ENCODE results near the gene BLM.

BLM gene

DNA sequence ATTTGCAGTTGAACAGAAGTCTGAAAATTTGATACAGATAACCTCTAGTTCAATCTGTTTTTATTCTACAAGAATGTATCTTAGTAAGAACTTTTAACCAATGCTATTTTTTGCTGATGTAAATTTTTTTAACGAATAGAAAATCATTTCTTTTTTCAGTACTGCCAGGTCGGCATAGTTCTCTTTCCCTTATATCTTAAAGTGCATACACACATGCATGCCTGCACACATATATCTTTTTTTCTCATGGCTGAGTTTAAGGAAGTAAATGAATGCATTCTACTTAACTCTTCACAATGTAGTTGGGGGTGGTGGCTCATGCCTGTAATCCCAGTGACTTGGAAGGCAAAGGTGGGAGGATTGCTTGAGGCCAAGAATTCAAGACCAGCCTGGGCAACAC is 48.4 kb downstream of the BLM start:
- DNase-seq (ENCODE audit: low read depth, low spot score), result no peak
- POLR2A ChIA-PET, result no interaction called here
- no peak overlapping the region for H3K4me3 ChIP-seq (ENCODE audit: low read depth, low read length)
- TF ChIP-seq, protein P1, sequence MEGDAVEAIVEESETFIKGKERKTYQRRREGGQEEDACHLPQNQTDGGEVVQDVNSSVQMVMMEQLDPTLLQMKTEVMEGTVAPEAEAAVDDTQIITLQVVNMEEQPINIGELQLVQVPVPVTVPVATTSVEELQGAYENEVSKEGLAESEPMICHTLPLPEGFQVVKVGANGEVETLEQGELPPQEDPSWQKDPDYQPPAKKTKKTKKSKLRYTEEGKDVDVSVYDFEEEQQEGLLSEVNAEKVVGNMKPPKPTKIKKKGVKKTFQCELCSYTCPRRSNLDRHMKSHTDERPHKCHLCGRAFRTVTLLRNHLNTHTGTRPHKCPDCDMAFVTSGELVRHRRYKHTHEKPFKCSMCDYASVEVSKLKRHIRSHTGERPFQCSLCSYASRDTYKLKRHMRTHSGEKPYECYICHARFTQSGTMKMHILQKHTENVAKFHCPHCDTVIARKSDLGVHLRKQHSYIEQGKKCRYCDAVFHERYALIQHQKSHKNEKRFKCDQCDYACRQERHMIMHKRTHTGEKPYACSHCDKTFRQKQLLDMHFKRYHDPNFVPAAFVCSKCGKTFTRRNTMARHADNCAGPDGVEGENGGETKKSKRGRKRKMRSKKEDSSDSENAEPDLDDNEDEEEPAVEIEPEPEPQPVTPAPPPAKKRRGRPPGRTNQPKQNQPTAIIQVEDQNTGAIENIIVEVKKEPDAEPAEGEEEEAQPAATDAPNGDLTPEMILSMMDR (IDR thresholded peaks at IDR 0.05; ENCODE audit: insufficient read depth, low read length, missing control alignments), result no peak
- CTCF ChIA-PET, result no interaction called here

DNA sequence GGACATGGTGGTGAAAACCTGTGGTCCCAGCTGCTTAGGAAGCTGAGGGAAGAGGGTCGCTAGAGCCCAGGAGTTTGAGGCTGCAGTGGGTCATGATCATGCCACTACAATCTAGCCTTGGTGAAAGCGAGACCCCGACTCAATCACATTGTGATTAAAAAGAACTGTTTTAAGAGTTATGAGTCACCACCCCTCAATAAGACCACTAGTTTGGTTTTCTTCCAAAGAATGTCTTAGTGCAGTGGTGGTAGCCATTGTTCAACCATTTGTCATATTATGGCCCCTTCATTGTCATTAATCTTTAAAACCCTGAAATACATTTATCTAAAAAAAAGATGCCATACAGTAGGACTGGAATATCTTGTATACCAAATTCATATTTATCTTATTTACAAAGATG is 48.8 kb downstream of the BLM start:
- ChIA-PET POLR2A (no interaction called here), CTCF (no interaction called here)
- no peak overlapping the region for H3K4me3 ChIP-seq (ENCODE audit: low read depth, low read length)
- TF ChIP-seq, protein P1 (IDR thresholded peaks at IDR 0.05; ENCODE audit: insufficient read depth, low read length, missing control alignments), result no peak
- DNase-seq (ENCODE audit: low read depth, low spot score), result no peak

DNA sequence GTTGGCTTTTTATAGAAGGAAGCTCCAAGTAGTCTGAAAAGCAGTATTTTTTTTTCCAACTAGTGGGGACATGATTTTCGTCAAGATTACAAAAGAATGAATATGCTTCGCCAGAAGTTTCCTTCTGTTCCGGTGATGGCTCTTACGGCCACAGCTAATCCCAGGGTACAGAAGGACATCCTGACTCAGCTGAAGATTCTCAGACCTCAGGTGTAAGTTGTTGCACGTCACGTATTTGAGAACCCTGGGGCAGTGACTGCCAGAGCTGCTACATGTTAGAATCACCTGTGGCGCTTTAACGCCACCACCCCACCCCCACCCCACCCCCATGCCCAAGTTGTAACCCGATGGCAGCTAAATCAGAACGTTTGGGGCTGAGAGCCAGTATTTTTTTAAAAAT is 52.2 kb downstream of the BLM start:
- no peak overlapping the region for H3K4me3 ChIP-seq (ENCODE audit: low read depth, low read length)
- ChIA-PET POLR2A (no interaction called here), CTCF (interaction anchor here (0.7 kb wide), 1 partner anchor 53 kb away, joined by 4 read pairs; no protein-coding TSS in a partner anchor)
- DNase-seq (ENCODE audit: low read depth, low spot score), result no peak
- TF ChIP-seq, protein P1 (IDR thresholded peaks at IDR 0.05; ENCODE audit: insufficient read depth, low read length, missing control alignments), result no peak

DNA sequence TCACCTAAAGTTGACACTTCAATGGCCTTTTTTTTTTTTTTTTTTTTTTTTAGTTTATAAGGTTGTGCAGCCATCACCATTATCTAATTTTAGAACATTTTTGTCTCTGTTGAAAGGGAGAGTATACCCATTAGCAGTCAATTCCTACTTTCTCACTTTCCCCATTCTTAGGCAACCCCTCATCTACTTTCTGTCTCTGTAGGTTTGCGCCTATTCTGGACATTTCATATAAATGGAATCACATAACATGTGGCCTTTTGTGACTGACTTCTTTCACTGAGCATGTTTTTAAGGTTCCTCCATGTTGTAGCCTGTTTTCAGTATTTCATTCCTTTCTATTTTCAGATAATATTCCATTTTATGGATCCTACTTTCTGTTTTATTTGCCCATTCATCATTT is 56.3 kb downstream of the BLM start:
- ChIA-PET CTCF (no interaction called here), POLR2A (no interaction called here)
- no peak overlapping the region for H3K4me3 ChIP-seq (ENCODE audit: low read depth, low read length)
- DNase-seq (ENCODE audit: low read depth, low spot score), result no peak
- TF ChIP-seq, protein P1 (IDR thresholded peaks at IDR 0.05; ENCODE audit: insufficient read depth, low read length, missing control alignments), result no peak

DNA sequence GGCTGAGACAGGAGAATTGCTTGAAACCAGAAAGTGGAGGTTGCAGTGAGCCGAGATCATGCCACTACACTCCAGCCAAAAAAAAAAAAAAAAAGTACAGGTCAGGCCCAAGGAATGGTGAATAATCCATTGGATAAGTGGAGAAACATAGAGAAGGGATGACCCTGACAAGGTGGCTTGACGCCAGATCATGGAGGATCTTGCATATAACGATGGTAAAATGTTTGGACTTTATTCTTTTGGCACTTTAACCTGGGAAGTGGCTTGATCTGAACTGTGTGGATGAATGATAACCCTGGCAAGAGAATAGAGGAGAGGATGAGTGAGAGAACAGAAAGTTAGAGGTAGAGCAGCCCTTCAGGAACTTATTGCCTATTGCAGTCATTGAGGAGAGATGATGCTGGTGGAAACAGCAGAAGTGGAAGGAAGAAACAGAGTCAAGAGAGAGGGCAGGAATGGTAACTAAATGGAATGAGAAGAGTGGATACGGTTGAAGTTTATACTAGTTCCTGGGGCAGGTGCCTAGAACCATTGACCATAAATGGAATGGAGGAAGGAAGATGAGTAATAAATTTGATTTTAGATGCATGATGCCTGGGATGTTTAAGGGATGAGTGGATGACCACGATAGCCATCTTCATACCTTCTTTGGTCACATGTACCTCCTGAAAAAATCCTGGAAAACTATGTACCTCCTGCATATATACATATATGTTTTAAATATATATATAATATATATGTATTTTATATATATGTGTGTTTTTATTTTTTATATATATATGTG is 57.8 kb downstream of the BLM start:
- TF ChIP-seq, protein P1 (IDR thresholded peaks at IDR 0.05; ENCODE audit: insufficient read depth, low read length, missing control alignments), result no peak
- no peak overlapping the region for H3K4me3 ChIP-seq (ENCODE audit: low read depth, low read length)
- CTCF ChIA-PET, result no interaction called here
- peak; percentile 26 for DNase-seq (ENCODE audit: low read depth, low spot score)
- POLR2A ChIA-PET, result interaction anchor here (0.6 kb wide), 1 partner anchor 15 kb away, joined by 4 read pairs; no protein-coding TSS in a partner anchor

DNA sequence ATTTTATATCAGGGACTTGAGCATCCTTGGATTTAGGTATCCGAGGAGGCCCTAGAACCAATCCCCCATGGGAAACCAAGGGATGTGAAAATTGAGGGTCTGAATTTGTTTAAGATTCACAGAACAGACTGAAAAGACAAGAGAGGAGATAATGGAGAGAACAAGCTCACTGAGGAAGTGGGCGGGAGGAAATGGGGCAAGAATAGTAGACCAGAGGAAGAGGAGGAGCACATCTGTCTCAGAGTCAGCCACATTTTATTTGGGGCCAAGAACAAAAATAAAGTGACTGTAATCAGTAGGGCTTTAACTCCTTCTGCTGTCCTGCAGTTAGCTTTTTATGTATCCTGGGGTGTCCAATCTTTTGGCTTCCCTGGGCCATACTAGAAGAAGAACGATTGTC is 63.8 kb downstream of the BLM start:
- TF ChIP-seq, protein P1 (IDR thresholded peaks at IDR 0.05; ENCODE audit: insufficient read depth, low read length, missing control alignments), result no peak
- no peak overlapping the region for H3K4me3 ChIP-seq (ENCODE audit: low read depth, low read length)
- POLR2A ChIA-PET, result no interaction called here
- no peak for DNase-seq (ENCODE audit: low read depth, low spot score)
- CTCF ChIA-PET, result no interaction called here
